GM19372 (cell line): ENCODE results near the gene HOXA3.

Experiments
- ATAC-seq: cut with Tn5 transposase; IDR thresholded peaks from one replicate; pipeline ENCODE4 v1.9.1; 2021; ENCODE audit warnings: mild to moderate bottlenecking, low read depth, moderate library complexity; ENCODE audit not compliant: unreplicated experiment

Gene HOXA3

DNA sequence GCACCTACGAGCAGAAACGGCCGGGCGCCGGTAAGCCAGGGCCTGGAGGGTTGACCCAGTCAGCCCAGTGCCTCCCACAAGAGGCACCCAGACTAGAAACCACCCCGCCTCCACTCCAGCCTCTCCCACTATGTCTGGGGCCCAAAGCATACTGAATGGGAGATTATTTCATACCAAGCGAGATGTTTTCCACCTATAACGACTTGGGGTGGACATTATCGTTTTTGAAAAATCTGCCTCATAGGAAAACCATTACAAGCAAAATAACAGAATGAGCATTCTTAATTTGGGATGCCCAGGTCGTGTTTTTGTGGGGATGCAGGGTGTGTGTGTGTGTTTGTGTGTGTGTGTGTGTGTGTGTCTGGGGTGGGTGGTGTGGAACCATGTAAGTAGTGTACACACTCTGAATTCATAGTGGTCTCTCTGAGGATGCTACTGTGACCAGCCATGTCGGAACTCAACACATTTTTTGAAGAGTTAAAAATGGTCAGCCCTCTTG lies 6.4 kb downstream of the HOXA3 start:
- no peak for ATAC-seq

DNA sequence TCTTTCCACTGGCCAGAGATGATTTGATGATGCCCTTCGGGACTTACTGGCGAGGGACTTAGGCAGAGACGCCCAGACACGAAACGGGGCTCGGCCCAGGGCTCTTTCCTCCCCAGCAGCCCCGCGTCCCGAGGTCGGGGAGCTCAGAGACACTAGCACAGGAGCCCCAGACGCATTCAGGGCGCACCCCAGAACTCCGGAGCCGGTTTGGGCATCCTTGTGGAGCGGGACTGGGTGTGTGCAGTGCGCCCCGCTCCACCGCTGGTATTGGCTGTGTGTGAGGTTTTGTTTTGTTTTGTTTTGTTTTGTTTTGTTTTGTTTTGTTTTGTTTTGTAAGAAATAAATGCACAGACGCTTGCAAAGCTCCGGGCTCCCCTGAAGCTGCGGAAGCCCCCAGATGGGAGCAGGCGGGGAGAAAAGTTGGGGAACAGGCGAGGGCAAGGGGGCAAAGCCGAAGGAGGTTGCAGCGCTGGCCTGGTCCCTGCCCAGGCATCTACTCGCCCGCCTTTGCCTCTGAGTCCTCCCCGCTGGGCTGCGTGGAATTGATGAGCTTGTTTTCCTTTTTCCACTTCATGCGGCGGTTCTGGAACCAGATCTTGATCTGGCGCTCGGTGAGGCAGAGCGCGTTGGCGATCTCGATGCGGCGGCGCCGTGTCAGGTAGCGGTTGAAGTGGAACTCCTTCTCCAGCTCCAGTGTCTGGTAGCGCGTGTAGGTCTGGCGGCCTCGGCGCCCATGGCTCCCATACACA lies 7.0 kb downstream of the HOXA3 start:
- ATAC-seq: no peak

DNA sequence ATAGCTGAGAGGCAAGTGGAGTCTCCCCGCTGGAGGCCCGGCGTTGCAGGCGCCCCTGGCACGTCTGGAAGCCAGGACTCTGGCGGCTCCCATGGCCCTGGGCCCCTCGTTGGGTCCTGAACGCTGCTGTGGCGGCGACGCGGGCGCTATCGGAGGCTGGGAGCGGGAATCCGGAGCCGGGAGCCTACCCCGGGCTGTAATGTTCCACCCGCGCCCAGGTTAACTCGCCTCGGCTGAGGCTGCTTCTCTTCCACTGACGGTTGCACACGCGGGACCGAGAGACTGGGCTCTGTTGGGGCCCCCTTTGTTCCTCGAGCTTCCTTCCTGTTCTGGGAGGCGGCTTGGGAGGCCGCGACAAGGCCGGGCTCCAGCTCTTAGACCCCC lies 7.6 kb downstream of the HOXA3 start:
- ATAC-seq: no peak

DNA sequence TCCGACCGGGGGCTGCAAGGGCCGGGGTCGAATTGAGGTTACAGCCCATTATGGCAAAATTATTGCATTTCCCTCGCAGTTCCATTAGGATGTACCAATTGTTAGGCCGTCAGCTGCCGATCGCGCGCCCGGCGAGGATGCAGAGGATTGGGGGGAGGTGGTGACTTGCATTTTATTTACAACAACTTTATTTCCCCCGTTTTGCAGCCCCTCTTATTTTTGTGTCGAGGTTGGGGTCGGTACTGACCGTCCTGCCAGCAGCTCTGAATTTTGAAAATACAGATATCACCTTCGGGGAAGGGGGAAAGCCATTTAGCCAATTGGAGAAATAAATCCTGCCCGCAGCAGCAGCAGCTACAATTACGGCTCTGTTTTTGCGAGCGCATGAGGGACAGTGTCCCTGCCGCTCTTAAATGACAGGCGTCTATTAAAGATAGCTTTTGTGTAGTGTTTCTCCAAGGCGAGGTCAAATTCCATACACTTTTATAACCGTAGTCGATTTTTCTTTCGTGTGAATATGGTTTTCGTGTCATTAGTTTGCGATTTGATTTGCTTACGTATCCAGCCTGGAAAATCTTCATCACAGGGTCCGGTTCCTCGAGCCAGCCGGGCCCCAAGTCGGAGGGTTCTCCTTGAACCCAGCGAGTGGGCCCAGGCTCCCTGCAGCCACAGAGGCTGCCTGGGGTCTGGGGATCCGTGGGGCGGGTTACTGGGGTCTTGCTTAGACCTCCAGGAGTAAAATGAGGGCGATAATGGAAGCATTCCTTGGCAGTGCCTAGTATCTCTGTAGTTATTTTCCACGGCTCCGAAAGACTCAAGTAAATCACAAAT lies 8.2 kb downstream of the HOXA3 start:
- ATAC-seq: no peak

- no peak for ATAC-seq
Measured at GRCh38 chr7:27143023-27143949, 9.1 kb downstream of the HOXA3 start, which contains the start of gene HOXA5. Gene HOXA5 (minus strand): TSS chr7:27143681. CDS start chr7:27143607, 74 bp downstream.

DNA sequence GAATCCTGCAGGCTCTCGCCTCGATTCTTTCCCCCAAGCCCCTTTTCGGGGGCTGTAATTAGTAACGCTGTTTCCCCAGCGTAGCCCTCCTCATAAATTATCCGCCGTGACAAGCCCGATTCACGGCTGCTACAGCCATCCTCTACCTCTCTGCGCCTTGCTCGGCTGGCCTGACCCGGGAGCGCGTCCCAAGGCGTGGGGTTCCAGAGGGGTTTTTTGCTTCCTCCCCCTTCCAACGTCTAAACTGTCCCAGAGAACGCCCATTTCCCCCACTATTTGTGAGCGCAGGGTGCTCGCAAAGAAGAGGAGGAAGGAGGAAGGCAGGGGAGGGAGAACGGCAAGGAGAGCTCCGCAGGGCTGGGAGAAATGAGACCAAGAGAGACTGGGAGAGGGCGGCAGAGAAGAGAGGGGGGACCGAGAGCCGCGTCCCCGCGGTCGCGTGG lies 9.8 kb downstream of the HOXA3 start:
- no peak for ATAC-seq

GRCh38 chr7:27141923-27142579 lies 10.3 kb downstream of the HOXA3 start:
- ATAC-seq: no peak

GRCh38 chr7:27141137-27141922 lies 11.1 kb downstream of the HOXA3 start:
- ATAC-seq: no peak

DNA sequence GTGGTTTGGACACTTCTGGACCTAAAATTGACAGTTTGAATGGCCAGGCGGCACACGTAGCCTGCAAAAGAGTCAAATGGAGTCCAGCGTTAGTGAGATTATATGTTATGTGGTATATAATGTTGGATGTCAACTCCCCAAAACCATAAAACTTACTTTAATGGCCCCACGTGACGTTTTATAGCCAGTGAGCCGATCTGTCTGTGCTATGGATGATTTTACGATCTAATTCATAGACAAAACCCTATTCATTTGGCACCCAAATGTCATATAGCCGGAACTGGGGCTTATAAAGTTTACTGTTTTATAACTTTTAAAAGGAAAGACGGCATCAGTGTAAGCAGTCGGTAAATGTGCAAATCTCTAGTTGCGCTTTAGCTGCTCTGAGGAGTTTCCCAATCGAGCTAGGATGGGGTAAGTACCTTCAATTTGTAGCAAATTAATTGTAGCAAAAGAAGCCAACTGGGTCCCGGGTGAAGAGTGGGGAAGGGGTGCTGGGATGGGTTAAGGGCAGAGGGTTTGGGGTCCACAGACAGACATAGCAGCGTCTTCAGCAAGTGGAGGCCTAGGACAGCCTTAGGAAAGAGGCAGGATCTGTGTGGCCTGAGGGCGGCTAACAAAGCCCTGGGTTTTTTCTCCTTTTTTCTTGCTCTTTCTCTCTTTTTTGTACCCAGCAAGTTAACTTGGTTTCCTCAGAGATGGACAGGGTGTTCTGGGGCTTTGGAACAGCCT lies 12.1 kb downstream of the HOXA3 start:
- ATAC-seq: no peak

- no peak for ATAC-seq
Measured at GRCh38 chr7:27139334-27140125, 12.9 kb downstream of the HOXA3 start.

DNA sequence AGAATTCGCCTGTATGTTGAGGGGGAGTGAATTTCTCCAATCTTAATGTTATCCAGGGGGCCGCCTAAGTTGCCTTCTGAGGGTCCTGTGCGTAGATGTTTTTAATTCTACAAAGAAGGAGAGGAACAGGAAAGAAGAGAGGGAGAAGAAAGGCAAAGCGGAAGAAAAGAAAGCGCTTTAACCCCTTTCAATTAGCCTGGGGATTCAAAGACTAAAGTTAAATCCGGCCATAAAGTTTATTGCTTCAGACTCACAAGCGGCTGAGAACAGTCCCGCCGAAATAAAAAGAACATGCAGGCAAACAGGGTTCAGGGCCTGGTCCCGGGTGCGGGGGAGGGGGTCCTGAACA lies 13.4 kb downstream of the HOXA3 start:
- ATAC-seq: no peak

DNA sequence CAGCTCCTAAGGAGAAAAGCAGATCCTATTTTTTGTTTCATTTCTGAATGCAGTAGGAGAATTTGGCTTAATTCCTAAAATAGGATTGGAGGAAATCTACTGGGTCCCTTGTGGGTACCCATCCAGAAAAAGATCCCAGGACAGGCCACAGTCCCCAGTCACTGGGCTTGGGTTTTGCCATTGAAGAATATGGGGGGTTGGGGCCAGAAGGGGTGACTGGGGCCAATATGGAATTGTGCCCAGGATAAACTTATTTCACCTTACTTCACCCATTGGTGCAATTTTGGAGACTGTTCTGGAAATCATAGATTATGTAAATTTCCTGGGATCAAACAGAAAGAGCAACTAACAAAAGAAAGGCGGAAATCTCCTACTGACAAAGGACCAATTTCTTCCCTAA lies 13.9 kb downstream of the HOXA3 start:
- ATAC-seq: no peak

DNA sequence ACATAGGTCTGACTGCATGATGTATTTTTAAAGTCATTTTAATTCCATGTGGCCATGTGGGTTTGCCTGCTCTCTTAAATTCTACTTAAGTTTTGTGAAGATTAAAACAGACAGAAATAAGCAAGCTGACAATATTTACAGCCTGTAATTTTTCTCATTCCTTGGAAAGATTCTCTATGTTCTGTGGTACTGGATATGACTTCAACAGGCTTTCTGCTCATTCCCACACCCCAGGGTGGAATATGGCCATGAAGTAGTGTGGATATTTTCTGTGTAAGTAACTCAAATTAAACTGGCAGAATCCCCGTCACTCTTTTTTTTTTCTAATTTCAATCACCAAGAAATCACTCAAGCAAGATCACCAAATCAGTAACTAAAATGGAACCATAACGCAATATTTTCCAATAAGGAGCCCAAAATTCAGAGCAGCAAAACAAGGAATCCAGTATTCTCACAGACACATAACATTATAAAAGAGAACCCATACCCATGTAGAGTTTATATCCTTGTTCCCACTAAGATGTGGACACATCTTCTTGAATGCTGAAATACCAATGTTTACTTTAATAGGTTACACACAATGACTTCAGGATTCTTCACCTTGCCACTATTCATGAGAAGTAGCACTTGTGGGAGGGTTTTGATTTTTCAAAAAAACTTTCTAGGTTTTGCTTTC lies 14.6 kb downstream of the HOXA3 start:
- no peak for ATAC-seq

- ATAC-seq: no peak
Measured at GRCh38 chr7:27134392-27134791, 18.0 kb downstream of the HOXA3 start.

DNA sequence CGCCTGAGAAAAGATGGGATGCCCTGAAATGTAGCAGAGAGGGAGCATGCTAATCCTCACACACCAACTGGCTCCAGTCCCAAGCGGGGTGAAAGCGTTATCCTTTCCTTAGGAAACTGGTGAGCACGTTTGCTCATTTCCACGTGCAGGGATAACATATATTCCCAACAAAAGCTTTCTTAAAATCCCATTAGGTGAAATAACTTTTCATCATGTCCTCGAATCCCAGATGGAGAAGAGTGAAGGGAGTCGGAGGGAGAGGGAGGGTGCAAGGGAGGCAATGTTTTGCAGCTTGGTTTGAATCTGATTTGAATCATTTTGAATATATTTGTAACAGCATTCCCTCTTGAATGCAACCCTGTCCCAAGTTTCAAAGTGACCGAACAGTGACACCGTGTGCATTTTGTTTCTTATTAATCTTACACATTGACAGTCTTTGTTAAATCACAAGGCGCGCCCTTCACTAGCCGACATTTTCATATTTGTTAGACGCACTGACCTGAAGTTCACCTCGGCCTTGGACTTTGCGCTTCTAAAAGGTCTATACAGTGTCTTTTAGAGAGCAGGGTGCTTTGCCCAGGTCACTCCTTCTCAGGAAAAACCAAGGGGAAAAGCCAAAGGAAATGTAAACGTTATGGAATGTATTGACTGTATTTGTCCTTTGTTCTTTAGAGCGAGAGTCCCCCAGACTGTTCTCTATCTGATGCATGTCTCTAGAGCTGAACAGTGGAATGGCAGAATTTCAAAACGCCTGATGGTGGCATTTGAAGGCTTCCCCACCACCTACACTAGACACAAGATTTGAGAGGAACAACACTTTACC lies 18.8 kb downstream of the HOXA3 start:
- ATAC-seq: no peak

GRCh38 chr7:27132978-27133377 lies 19.4 kb downstream of the HOXA3 start:
- no peak for ATAC-seq
